DMS114 treated with DMSO at 0.1 percent for 48 hours (cell line): Measurements from ENCODE around the gene TNIP2.

Source experiments
- DNase-seq: peaks from one replicate; lab custom pipeline; 2025; ENCODE audit not compliant: unreplicated experiment; lab: John Stamatoyannopoulos, UW

The TNIP2 gene

GRCh38 chr4:2725380-2725779, 30.8 kb downstream of the TNIP2 start:
- no peak for DNase-seq

DNA sequence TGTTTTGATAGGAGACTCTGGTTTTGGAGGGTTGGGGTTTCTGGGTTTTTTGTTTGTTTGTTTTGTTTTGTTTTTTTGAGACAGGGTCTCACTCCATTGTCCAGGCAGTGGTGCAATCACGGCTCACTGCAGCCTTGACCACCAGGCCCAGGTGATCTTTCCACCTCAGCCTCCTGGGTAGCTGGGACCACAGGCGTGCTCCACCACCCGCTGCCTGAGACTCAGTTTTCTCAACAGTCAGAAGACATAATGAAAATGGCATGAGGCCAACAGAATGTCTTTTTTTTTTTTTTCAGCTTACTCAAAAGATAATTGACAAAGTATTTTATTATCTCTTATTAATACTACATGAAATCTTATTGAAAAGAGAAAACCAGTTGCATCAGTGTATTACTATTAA, 32.4 kb downstream of the TNIP2 start:
- no peak for DNase-seq

- DNase-seq, result no peak
These were observed 34.1 kb downstream of the TNIP2 start for GRCh38 chr4:2722033-2722432.

- DNase-seq, result no peak
These were observed 34.5 kb downstream of the TNIP2 start for GRCh38 chr4:2721586-2721985.

GRCh38 chr4:2716236-2716635, 39.9 kb downstream of the TNIP2 start:
- DNase-seq, result no peak

GRCh38 chr4:2715426-2715825, 40.7 kb downstream of the TNIP2 start:
- no peak for DNase-seq

GRCh38 chr4:2714918-2715317, 41.2 kb downstream of the TNIP2 start:
- no peak for DNase-seq

DNA sequence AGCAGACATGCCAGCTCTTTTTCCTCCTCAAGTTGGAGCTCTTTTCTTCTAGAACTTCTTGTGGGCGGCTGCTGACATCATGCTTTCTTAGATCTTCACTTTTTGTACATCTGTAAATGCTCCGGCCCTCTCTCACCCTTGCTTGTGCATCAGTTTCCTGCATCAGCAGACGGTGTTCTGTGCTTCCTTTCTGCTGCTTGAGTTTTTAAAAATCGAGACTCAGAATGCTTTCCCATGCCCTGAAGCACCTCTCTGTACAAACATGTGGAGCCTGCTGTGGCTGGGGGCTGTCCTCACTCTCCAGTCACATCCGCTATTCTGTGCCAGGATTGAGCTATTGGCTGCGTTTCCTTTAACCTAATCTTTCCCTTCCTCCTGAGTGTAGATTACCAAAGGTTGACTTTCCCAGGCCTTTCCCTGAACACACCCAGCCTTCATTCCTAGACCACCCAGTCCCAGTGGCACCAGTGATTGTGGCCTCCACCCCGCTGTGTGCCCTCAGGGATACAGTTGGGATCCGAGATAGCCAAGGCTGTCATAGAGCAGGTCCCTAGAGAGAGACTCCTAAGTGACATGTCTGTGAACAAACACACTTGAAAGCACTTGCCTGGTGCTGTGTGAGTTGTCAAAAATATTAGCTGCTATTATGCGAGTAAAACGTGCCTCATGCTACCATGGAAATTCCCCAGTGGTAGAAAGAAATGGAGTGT, 41.9 kb downstream of the TNIP2 start:
- no peak for DNase-seq

- DNase-seq, result no peak
These were observed 42.8 kb downstream of the TNIP2 start for GRCh38 chr4:2713337-2713736.

DNA sequence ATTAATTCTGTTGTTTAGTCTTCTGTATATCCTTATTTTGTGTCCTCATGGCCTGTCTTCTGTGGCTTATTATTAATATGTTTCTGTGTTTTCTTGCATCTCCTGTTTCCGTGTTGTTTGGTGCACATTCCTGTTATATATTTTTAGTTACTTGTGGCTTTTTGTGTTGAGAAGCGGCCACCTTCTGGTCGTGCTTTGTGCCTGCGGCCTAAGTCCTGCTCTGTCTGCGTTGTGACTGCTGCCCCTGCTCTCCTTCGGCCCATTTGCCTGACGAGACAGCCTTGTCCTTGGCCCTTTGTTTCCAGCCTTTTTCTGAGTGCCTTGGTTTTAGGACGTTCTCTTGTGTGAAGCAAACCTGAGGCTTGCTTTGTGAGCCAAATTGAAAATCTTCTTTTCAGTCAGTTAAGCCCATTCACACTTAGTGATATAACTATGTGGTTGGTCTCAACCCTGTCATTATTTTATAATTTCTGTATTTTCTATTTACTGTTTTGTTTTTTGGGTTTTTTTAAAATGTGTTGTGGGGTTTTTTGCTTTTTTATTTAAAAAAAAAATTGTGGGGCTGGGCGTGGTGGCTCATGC, 43.8 kb downstream of the TNIP2 start:
- no peak for DNase-seq

DNA sequence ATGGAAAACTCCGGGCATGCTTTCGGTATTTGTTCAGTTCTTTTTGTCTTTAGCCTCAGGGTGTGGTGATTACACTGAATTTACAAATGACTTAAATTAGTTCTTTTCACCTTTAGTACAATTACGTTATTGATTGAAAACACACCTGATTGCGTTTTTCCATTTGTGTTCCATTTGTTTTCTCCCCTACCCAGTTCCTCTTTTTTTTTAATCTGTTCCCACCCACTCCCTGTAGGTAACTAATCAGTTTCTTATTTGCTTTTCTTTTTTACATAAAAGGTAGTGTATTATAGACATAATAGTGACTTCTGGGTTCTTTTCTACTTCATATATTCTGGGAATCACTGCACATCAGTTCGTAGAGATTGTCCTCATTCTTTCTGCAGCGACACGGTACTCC, 53.4 kb downstream of the TNIP2 start:
- DNase-seq, result no peak

- DNase-seq, result no peak
These were observed 53.8 kb downstream of the TNIP2 start for GRCh38 chr4:2702361-2702760.

DNA sequence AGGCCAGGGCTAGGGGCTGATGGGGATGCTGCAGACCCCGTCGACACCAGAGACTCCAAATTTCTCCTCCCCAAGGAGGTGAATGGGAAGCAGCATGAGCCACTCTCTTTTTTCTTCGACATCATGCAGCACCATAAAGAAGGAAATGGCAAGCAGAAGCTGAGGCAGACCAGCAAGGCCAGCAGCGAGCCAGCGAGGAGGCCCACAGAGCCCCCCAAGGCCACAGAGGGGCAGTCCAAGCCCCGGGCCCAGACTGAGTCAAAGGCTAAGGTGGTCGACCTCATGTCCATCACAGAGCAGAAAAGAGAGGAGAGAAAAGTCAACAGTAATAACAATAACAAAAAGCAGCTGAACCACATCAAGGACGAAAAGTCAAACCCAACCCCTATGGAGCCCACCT, 56.1 kb downstream of the TNIP2 start:
- DNase-seq, result no peak

- no peak for DNase-seq
These were observed 56.6 kb downstream of the TNIP2 start for GRCh38 chr4:2699534-2699933.

- DNase-seq, result no peak
These were observed 57.1 kb downstream of the TNIP2 start for GRCh38 chr4:2698951-2699505.

DNA sequence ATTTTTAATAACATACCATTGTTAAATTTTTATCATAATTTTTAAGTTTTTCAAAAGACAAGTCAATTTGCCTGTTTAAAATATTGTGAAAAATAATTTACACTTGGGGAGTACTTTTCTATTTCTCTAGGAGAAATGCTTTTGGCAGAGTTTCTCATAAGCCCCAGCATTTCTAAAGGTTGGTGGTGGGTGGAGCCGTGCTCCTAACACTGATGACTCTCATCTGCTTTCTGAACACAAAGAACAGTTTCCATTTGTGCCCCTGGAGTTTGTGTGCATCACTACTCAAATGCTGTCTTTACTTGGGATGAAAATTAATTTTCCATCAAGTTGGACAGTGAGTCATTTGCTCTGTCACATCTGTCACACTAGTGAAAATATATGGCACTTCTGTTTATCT, 57.6 kb downstream of the TNIP2 start:
- DNase-seq, result no peak

DNA sequence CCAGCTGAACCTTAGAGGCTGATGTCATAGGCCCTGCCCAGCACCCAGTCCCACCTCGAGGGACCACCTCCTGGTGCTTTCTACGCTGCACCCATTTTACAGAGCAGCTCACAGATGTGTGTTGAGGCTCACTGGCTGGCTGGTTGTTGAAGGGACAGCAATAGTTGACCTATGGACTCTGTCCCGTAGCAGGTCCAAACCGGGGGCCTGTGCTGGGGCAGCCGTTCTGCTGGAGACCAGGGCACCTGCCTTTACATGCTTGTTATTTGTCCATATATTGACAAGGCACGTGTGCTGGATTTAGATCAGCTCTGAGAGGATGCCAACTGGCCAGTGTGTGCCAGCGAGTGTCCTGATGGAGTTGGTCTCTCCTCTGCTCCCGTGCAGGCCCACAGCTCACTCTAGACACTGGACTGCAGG, 58.1 kb downstream of the TNIP2 start:
- DNase-seq, result no peak

DNA sequence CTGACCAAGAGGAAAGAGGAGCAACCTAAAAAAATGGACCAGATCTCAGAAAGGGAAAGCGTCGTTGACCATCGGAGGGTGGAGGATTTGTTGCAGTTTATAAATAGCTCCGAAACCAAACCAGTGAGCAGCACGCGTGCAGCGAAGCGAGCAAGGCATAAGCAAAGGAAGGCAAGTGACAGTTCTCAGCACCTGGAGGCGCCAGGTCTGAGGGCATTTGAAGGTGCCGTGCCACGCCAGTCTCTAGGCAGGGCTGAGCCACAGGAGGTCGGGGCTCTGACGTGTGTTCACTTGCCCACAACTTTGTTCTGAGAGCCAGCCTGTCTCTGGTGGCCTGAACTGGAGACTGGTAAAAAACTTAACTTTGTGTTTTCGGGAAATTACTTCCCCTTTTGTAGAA, 59.7 kb downstream of the TNIP2 start:
- no peak for DNase-seq

GRCh38 chr4:2695346-2696060, 60.6 kb downstream of the TNIP2 start:
- DNase-seq, result no peak

DNA sequence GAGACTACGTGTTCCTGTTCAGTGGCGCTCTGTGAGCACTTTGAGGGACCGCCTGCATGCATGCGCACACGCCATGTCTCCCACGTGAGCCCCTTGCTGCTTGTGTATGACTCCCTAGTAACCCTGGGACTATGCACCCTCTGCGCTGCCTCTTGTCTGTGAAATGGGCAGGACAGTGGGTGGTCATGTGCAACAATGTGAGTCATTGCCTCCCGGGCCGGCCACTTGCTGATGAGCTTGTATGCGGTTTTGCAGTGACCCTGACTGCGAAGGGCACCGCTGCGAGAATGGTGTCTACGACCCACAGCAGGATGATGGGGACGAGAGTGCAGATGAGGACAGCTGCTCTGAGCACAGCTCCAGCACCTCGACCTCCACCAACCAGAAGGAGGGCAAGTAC, 61.4 kb downstream of the TNIP2 start:
- no peak for DNase-seq

DNA sequence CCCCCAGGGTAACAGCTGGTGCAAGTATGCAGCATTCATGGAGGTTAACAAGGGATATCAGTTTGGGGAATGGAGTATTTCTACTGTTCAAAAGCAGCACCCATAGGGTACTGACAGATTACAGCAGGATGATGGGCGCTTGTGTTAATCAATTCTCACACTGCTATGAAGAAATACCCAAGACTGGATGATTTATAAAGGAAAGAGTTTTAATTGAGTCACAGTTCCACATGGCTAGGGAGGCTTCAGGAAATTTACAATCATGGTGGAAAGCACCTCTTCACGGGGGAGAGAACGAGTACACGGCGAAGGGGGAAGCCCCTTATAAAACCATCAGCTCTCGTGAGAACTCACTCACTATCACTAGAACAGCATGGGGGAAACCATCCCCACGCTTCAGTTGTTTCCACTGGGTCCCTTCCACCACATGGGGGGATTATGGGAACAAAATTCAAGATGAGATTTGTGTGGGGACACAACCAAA, 64.1 kb downstream of the TNIP2 start:
- DNase-seq, result no peak
